Putamen (tissue), 1 donor: ENCODE measurements around the gene PAEP.

Experiments used
- DNase-seq: peaks from one replicate; pipeline ENCODE4 v3.0.0-alpha.2; 2016; ENCODE audit warnings: low spot score

The PAEP gene

DNA sequence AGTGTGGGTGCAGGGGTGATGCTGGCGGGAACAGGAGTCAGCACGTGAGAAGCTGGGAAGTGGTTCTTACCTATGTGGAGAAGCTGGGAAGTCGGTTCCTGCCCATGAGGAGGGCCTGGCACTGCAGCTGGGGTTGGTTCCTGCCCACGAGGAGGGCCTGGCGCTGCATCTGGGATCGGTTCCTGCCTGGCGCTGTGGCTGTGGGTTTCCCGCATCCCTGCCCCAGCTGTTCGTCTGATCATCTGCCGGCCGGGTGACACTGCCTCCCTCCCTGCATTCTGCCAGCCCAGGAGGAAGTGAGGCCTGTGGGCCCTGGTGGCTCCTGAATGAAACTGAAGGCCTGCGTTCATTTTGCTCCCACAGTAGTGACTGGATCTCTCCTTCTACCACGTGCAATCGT, 10.5 kb upstream of the PAEP start:
- no peak for DNase-seq

GRCh38 chr9:135551456-135551855, 10.1 kb upstream of the PAEP start:
- no peak for DNase-seq

GRCh38 chr9:135552021-135552697, 9.4 kb upstream of the PAEP start:
- no peak for DNase-seq

- no peak for DNase-seq
Measured at GRCh38 chr9:135552698-135553171, 8.8 kb upstream of the PAEP start.

GRCh38 chr9:135554718-135555117, 6.8 kb upstream of the PAEP start:
- no peak for DNase-seq

GRCh38 chr9:135555203-135555602, 6.4 kb upstream of the PAEP start:
- no peak for DNase-seq

GRCh38 chr9:135555910-135556309, 5.6 kb upstream of the PAEP start:
- DNase-seq, result no peak

DNA sequence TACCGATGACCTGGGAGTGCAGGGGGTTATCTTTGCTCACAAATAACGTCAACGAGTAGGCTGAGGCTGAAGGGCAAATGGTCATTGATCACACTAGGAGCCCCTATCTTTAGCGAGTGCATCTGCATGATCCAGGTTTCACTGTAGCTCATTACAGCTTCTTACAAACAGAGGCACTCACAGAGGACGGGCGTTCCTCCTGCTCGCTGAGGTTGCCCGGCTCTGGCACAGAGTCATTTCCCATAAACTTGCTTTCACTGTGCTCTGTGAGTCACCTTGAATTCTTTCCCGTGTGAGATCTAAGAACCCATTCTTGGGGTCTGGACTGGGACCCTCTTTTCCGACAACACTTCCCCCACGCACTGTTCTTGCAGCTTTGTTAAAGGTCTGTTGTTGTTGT, 1.9 kb upstream of the PAEP start:
- no peak for DNase-seq

DNA sequence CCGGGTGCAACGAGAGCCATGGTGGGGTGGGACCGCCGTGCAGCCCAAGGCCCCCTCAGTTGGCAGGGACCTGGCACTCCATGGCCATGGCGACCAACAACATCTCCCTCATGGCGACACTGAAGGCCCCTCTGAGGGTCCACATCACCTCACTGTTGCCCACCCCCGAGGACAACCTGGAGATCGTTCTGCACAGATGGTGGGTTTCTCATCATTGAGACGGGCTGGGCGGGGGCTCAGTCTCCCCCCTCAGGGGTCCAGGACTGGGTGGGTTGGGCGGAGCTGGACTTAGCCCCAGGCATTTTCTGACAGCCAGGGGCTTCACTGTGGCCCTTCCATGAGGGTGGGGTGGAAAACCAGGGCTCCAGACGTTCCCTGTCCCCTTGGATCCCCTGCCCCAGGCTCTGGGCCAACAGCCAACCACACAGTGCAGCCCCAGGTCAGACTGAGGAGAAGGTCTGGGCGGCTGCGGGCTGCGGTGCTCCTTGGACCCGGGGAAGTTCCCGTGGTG, 734 bp downstream of the PAEP start:
- no peak for DNase-seq

DNA sequence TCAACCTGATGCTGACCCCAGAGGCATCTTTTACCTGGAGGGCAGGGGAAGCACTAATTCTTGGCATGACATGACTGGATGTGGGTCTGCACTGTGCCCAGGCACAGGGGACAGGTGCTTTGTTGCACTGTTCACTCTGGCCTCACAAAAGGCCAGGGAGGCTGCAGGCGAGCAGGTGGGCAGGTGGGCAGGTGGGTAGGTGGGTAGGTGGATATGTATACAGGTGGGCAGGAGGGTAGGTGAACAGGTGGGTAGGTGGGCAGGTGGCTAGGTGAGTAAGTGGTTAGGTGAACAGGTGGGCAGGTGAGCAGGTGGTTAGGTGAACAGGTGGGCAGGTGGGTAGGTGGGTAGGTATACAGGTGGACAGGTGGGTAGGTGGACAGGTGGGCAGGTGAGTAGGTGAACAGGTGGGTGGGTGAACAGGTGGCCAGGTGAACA, 1.5 kb downstream of the PAEP start:
- DNase-seq, result no peak

GRCh38 chr9:135563858-135564257, 2.3 kb downstream of the PAEP start:
- DNase-seq, result no peak

DNA sequence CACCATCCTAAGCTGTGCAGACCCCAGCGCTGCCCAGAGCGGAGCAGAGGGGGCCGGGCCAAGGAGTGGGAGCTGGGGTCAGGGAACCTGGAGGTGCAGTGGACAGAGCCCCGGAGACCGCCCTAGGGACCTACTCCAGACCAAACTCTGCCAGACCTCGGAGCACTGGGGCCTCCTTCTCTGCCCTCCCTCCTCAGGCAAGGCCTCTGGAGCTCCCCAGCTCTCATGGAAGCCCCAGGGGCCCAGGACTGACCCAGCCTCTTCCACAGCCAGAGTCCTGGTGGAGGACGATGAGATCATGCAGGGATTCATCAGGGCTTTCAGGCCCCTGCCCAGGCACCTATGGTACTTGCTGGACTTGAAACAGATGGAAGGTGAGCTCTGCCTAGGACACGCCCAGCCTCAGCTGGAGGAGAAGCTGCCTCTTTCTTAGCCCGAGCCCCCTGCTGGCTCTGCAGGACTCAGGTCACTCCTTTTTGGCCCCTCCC, 3.6 kb downstream of the PAEP start:
- no peak for DNase-seq

GRCh38 chr9:135565636-135566035, 4.1 kb downstream of the PAEP start:
- DNase-seq, result no peak

DNA sequence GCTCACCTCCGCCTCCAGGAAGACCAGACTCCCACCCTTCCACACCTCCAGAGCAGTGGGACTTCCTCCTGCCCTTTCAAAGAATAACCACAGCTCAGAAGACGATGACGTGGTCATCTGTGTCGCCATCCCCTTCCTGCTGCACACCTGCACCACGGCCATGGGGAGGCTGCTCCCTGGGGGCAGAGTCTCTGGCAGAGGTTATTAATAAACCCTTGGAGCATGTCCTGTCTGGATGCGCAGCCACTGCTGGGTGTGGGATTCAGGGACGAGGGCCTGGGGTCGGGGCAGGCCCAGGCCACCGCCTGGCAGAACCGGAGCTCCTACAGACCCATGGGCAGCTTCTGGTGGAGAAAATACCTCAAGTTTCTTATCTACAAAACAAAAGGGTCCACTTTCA, 5.0 kb downstream of the PAEP start:
- no peak for DNase-seq

DNA sequence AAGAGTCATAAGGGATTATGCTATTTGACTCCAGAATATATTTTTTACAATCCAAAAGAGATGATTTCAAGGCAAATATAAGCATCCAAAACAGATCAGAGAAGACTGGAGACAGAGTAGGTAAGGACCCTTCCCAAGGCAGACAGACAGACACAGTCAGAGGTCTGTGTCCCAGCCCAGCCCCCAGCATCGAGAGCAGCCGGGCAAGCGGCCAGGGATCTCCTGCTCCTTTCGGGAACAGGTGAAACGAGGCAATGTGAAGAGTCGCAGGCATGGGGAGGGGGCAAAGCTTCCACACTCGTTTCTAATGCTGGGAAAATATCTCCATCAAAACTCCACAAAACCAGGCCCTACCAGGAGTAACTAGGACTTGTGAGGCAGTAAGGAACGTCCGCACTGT, 5.8 kb downstream of the PAEP start:
- DNase-seq, result no peak

- DNase-seq, result no peak
Measured at GRCh38 chr9:135568026-135568425, 6.5 kb downstream of the PAEP start.

DNA sequence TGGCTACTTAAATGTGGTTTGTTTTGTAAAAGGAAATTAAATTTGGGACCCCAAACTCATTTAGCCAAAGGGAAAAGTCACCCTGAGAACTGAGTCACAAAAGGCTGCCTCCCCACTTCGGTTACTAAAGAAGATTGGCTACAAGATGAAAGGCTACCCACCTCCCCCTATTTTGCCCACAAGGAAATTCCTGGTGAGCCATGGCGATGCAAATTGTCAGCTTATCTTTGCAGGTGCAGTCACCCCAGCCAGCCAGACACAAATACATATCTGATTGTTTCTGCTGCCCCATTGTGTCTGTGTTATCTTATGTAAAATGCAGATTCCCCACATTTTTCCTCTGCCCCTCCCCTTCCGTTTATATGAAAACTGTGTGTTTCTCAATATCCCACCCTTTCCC, 8.9 kb downstream of the PAEP start:
- DNase-seq, result no peak

GRCh38 chr9:135572233-135572632, 10.7 kb downstream of the PAEP start:
- no peak for DNase-seq

GRCh38 chr9:135573124-135573523, 11.6 kb downstream of the PAEP start:
- DNase-seq, result no peak

- DNase-seq, result no peak
Measured at GRCh38 chr9:135574331-135574730, 12.8 kb downstream of the PAEP start.

- DNase-seq, result no peak
Measured at GRCh38 chr9:135574943-135575342, 13.4 kb downstream of the PAEP start.

GRCh38 chr9:135575995-135576631, 14.6 kb downstream of the PAEP start:
- DNase-seq, result no peak

GRCh38 chr9:135577256-135577655, 15.7 kb downstream of the PAEP start:
- no peak for DNase-seq

- DNase-seq, result no peak
Measured at GRCh38 chr9:135579356-135579755, 17.8 kb downstream of the PAEP start.
